GM19099 (cell line): Measurements from ENCODE around the gene SLFNL1.

Experiments used
- POLR2A ChIP-seq: IDR thresholded peaks from 3 replicates; pipeline ENCODE4 v1.6.1; 2011; ENCODE audit warnings: low read depth; ENCODE audit not compliant: insufficient read length; ENCODE audit errors: extremely low read depth

Gene SLFNL1

GRCh38 chr1:41013024-41013423 lies 8.5 kb downstream of the SLFNL1 start:
- TF ChIP-seq POLR2A, result no peak

GRCh38 chr1:41010345-41010744 lies 11.2 kb downstream of the SLFNL1 start:
- TF ChIP-seq POLR2A, result no peak

GRCh38 chr1:41009466-41009865 lies 12.1 kb downstream of the SLFNL1 start:
- no peak for TF ChIP-seq POLR2A

GRCh38 chr1:41006942-41007865 lies 14.3 kb downstream of the SLFNL1 start:
- TF ChIP-seq POLR2A, result no peak

- TF ChIP-seq POLR2A, result no peak
Measured at GRCh38 chr1:41005876-41006275, 15.6 kb downstream of the SLFNL1 start.

GRCh38 chr1:41003640-41004220 lies 17.8 kb downstream of the SLFNL1 start:
- TF ChIP-seq POLR2A, result no peak

GRCh38 chr1:41003127-41003639 lies 18.3 kb downstream of the SLFNL1 start:
- no peak for TF ChIP-seq POLR2A

- TF ChIP-seq POLR2A, result no peak
Measured at GRCh38 chr1:40998668-40999067, 22.9 kb downstream of the SLFNL1 start.

GRCh38 chr1:40997096-40997495 lies 24.4 kb downstream of the SLFNL1 start:
- no peak for TF ChIP-seq POLR2A

- no peak for TF ChIP-seq POLR2A
Measured at GRCh38 chr1:40989066-40989465, 32.5 kb downstream of the SLFNL1 start.

GRCh38 chr1:40988280-40988679 lies 33.2 kb downstream of the SLFNL1 start:
- no peak for TF ChIP-seq POLR2A

GRCh38 chr1:40987439-40988276 lies 33.9 kb downstream of the SLFNL1 start:
- TF ChIP-seq POLR2A, result no peak

GRCh38 chr1:40986956-40987355 lies 34.6 kb downstream of the SLFNL1 start:
- TF ChIP-seq POLR2A, result no peak

GRCh38 chr1:40986328-40986783 lies 35.2 kb downstream of the SLFNL1 start:
- no peak for TF ChIP-seq POLR2A

GRCh38 chr1:40985875-40986274 lies 35.6 kb downstream of the SLFNL1 start:
- TF ChIP-seq POLR2A, result no peak

- TF ChIP-seq POLR2A, result no peak
Measured at GRCh38 chr1:40985161-40985560, 36.4 kb downstream of the SLFNL1 start.

- TF ChIP-seq POLR2A, result no peak
Measured at GRCh38 chr1:40984531-40984930, 37.0 kb downstream of the SLFNL1 start.
